GM12891 (cell line): ENCODE results near the gene SMIM44.
A peak's percentile ranks its signal among the peaks of the same experiment; 100 is the strongest.

Source experiments
- DNase-seq: peaks from one replicate; pipeline ENCODE4 v3.0.0; 2011; ENCODE audit warnings: low spot score; ENCODE audit not compliant: insufficient read length
- FAIRE-seq: peaks from 2 replicates; lab custom pipeline; 2011; peaks lifted over from hg19 to GRCh38; lab: Jason Lieb, UNC
- PAX5 ChIP-seq: IDR thresholded peaks from 2 replicates; pipeline ENCODE4 v1.6.1; 2011; ENCODE audit warnings: low read length, moderate library complexity, mild to moderate bottlenecking; ENCODE audit not compliant: insufficient read depth, severe bottlenecking
- POLR2A ChIP-seq: IDR thresholded peaks from 2 replicates; pipeline ENCODE4 v1.6.1; 2011; ENCODE audit warnings: low read depth, low read length, control low read depth
- POLR2AphosphoS5 ChIP-seq: IDR thresholded peaks from 2 replicates; pipeline ENCODE4 v1.6.1; 2011; ENCODE audit warnings: low read depth, low read length, control low read depth
- POU2F2 ChIP-seq: IDR thresholded peaks from 2 replicates; pipeline ENCODE4 v1.6.1; 2011; ENCODE audit warnings: low read depth, mild to moderate bottlenecking, control low read depth, low read length, moderate library complexity
- SPI1 ChIP-seq: IDR thresholded peaks from 2 replicates; pipeline ENCODE4 v1.6.1; 2011; ENCODE audit warnings: low read depth, low read length, control low read depth
- TAF1 ChIP-seq: IDR thresholded peaks from 2 replicates; pipeline ENCODE4 v1.6.1; 2011; ENCODE audit warnings: low read depth, low read length, control low read depth

SMIM44 gene

DNA sequence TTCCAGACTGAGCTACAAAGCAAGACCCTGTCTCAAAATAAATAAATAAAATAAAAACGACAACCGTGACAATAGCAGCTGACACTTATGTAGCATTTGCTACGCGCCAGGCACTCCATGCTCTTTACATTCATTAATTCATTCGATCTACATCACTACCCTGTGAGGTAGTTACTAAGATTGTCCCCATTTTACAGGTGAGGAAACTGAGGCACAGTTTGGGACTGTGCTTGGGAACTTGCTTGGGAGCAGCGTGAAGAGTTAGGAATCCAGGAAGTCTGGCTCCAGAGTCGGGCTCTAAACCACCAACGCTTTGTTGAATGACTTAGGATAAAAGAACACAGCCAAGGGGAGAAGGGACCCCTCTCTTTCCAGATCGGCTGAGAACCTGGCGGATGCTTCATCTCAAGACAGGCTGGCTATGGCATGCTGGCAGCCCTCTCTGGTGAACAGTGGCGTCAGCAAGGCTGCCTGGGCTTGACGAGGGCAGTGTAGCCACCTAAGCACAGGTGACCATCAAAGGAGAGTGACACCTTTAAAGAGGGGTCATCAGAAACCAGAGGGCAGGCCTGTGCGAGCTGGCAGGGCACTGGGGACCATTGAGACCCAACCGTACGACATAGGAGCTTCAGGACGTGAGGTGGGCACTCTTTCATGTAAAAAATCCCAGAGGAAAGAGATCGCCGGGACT lies 16.6 kb upstream of the SMIM44 start:
- DNase-seq (no peak), FAIRE-seq (peak; percentile 38)
- TF ChIP-seq POLR2A (no peak), PAX5 (no peak), POLR2AphosphoS5 (no peak), POU2F2 (no peak), TAF1 (no peak), SPI1 (no peak)

DNA sequence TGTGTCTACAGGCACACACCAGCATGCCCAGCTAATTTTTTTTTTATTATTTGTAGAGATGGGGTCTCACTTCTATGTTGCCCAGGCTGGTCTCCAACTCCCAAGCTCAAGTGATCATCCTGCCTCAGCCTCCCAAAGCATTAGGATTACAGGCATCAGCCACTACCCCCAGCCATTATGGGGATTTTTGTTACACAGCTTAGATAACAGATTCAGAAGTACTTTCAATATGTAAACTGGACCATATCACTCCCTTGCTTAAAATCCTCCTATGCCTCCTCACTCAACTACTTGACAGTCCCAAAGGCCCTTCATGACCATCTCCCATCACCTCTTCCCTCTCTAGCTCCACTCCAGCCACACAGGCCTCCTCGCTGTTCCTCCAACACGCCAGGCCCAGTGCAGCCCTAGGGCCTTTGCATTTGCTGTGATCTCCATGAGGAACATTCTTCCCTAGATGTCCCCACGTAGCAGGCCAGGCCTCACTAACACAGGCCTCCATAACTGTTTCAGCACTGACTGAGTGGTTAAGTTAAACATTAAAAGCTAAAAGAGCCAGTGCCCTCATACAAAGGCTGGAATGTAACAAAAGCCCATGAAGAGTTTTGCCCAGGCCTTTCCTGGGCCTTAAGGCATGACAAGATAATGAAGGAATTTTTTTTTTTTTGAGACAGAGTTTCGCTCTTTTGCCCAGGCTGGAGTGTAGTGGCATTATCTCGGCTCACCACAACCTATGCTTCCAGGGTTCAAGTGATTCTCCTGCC lies 14.7 kb upstream of the SMIM44 start:
- DNase-seq, result no peak
- FAIRE-seq, result no peak
- TF ChIP-seq POLR2AphosphoS5 (no peak), POU2F2 (no peak), TAF1 (no peak), SPI1 (no peak), POLR2A (no peak), PAX5 (no peak)

DNA sequence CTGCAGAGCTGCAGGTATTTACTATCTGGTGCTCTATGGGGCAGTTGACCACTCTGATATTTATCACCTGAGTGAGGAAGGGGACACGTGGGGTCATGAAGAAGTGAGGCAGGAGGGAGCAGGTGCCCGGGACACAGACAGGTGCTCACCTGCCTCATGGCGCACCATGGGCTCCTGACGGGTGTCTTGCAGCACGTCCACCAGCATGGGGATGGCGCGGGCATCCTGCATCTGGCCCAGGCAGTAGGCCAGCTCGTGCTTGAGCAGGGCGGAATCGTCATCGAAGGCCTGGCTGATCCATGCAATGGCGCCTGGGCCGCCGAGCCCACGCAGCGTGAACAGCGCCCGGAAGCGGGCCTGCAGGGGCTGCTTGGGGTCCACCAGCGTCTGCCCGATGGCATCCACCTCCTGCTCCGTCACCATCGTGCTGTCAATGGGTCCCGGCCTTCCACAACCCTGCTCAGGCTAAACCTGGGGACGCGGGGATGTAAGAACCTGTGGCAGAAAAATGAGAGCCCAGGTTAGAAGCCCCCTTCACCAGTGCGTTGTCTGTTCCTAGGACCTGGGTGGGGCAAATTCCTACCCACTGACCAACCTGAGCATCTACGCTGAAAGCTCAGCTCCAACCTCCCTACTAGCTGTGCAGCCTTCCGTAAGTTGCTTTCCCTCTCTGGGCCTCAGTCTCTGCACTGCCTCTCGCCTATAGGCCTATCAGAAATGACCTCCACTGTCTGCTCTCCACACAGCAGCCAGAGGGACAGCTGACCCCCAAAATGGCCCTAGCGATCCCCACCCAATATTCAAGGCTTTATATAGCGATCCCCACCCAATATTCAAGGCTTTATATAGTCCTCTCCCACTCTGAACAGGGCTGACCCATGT lies 13.4 kb upstream of the SMIM44 start:
- DNase-seq (no peak), FAIRE-seq (no peak)
- TF ChIP-seq POLR2A, result no peak
- TF ChIP-seq TAF1, result no peak
- TF ChIP-seq POLR2AphosphoS5, result no peak
- no peak for TF ChIP-seq PAX5
- TF ChIP-seq SPI1, result no peak
- no peak for TF ChIP-seq POU2F2

DNA sequence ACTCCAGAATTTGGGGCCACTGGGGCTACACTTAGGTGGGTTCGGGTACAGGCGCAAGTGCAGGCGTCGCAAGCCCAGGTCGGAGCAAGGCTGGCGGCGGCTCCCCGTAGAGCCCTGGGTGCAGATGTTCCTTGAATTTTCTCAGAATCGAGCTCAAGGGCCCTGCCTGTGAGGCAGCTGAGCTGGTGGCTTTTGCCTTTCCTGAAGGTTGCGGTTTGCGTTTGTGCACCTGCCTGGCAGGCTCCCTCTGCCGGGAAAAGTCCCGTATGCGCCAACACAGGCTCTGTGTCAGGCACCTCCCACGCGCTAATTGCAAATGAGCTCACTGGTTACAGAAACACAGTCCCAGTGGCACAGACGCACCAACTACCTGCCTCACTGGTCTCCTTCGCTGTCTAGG lies 11.3 kb upstream of the SMIM44 start:
- TF ChIP-seq SPI1, result no peak
- TF ChIP-seq PAX5, result no peak
- no peak for TF ChIP-seq POU2F2
- TF ChIP-seq TAF1, result no peak
- no peak for TF ChIP-seq POLR2AphosphoS5
- TF ChIP-seq POLR2A, result no peak
- peak; percentile 61 for FAIRE-seq
- DNase-seq, result no peak

DNA sequence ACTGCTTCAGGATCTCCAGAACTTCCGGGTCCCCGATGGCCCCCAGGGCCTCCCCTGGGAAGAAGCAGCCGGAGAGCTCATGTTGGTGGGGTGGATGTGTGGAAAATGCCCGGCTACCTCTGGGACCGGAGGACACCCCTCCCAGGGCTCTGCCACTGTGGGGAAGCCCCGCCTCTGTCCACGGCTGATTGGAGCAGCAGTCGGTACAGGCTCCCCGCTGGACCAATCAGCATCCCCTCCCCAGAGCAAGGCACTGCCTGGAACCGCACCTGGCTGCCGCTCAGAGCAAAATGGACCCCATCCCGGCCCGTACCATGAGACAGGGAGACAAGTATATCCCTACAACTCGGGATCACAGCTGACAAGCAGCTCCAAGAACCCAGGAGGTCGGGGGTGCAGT lies 10.8 kb upstream of the SMIM44 start:
- DNase-seq (peak; percentile 84), FAIRE-seq (no peak)
- TF ChIP-seq POU2F2, result no peak
- no peak for TF ChIP-seq PAX5
- TF ChIP-seq SPI1, result no peak
- no peak for TF ChIP-seq POLR2AphosphoS5

DNA sequence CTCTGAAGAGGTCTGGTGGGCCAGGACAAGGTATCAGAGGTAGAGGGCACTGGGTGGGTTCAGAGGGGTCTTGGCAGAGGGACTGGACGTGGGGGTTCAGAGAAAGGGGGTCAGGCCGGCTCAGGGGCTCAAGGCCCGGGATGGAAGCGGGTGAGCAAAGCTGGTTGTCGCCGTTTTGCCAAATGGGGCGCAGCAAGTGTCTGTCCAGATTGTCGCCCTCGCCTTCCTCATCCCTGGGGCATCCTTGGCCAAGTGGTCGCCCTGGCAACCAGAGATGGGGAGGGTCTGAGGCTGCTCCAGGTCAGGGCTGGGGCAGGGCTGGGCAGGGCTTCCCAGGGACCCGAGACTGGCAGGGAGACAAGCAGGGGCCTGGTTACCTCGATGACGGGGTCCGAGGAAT lies 10.4 kb upstream of the SMIM44 start:
- no peak for DNase-seq
- TF ChIP-seq POLR2AphosphoS5 (no peak), POU2F2 (no peak), TAF1 (no peak), POLR2A (no peak), PAX5 (no peak), SPI1 (no peak)
- no peak for FAIRE-seq

DNA sequence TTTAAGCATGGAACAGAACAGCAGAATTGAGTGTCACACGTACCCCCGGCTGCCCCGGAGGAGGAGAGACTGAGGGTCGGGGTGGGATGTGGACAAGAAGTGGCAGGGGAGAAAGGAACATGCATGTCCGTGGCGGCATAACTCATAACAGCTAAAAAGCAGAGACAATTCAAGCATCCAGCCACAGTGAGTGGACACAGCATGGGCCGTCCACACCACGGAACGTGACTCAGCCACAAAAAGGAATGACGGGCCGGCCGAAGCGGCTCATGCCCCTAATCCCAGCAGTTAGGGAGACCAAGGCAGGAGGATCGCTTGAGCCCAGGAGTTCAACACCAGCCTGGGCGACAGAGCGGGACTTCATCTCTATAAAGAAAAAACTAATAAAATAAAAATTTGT lies 9.7 kb upstream of the SMIM44 start:
- FAIRE-seq, result no peak

DNA sequence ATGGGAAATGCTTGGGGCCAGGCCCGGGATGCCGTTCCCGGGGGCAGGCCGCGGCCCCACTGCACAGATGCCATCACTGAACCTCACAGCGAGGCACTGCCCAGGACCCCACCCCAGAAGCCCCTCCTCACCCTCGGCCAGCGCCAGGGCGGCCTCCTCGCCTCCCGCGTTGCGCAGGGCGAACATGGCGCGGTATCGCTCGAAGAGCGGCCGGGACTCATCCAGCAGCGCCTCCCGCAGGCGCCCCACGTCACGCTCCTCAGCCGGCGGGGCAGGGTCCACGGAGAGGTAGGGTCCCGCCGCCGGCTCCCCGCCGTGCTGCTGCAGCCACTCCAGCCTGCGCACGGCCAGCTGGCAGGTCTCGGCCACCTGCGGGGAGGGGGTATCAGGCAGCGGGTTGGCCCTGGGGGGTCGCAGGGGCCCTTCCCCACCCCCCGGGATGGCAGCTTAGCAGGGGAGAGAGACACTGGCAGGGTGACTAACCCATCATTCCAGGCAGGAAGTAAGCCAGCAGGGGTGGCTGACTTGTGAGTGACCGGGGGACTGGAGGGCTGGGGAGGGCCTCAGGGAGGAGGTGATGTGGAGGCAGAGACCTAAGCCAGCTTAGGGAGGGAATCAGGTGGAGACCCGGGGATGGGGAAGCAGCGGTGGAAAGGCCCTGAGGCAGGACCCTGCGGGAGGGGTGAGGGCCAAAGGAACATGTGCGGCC lies 9.0 kb upstream of the SMIM44 start:
- no peak for TF ChIP-seq TAF1
- no peak for TF ChIP-seq POU2F2
- no peak for TF ChIP-seq SPI1
- TF ChIP-seq POLR2A, result no peak
- TF ChIP-seq PAX5, result no peak
- no peak for TF ChIP-seq POLR2AphosphoS5
- FAIRE-seq (no peak), DNase-seq (no peak)

More for the DNA sequence above, 9.7 kb upstream of the SMIM44 start:
- DNase-seq, result no peak
- TF ChIP-seq POU2F2 (no peak), POLR2AphosphoS5 (no peak), TAF1 (no peak), PAX5 (no peak), POLR2A (no peak), SPI1 (no peak)
